ENCODE measurements around the gene FLOT1. TPM values are rescaled to one million over a fixed set of nuclear protein-coding genes. Genes with fewer than 3 reads are reported as not detected.

The FLOT1 gene
- total and polyA plus RNA-seq, 2 of the 13 experiments (the other 11 are each of a cell fraction or from before 2014, with no cell fraction given), result 82.3 to 130 TPM

DNA sequence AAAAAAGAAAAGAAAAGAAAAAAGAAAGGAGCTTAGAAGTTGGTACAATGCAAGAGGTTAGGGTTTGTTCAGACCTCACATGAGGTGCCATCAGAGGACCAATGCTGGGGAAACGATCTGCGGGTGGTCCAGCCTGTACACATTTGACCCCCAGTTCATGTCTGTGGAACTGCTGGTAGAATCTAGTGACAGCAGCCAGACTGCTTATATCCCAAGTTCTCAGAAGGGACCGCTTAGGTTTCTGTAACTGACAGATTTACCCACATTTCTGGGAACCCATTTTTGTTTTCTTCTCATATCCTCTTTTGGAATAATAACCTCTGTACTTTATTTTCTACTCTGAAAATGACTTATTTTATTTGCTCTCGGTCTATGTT lies 60.7 kb downstream of the FLOT1 start (continued):
- TF ChIP-seq, protein P1, sequence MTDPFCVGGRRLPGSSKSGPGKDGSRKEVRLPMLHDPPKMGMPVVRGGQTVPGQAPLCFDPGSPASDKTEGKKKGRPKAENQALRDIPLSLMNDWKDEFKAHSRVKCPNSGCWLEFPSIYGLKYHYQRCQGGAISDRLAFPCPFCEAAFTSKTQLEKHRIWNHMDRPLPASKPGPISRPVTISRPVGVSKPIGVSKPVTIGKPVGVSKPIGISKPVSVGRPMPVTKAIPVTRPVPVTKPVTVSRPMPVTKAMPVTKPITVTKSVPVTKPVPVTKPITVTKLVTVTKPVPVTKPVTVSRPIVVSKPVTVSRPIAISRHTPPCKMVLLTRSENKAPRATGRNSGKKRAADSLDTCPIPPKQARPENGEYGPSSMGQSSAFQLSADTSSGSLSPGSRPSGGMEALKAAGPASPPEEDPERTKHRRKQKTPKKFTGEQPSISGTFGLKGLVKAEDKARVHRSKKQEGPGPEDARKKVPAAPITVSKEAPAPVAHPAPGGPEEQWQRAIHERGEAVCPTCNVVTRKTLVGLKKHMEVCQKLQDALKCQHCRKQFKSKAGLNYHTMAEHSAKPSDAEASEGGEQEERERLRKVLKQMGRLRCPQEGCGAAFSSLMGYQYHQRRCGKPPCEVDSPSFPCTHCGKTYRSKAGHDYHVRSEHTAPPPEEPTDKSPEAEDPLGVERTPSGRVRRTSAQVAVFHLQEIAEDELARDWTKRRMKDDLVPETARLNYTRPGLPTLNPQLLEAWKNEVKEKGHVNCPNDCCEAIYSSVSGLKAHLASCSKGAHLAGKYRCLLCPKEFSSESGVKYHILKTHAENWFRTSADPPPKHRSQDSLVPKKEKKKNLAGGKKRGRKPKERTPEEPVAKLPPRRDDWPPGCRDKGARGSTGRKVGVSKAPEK (CRISPR knock-in tag; IDR thresholded peaks at IDR 0.05; ENCODE audit: borderline replicate concordance), result no peak
- TF ChIP-seq ZNF33B (CRISPR knock-in tag; IDR thresholded peaks at IDR 0.05) (no peak), CBFB (CRISPR knock-in tag; IDR thresholded peaks at IDR 0.05) (no peak)
- TF ChIP-seq, protein P2, sequence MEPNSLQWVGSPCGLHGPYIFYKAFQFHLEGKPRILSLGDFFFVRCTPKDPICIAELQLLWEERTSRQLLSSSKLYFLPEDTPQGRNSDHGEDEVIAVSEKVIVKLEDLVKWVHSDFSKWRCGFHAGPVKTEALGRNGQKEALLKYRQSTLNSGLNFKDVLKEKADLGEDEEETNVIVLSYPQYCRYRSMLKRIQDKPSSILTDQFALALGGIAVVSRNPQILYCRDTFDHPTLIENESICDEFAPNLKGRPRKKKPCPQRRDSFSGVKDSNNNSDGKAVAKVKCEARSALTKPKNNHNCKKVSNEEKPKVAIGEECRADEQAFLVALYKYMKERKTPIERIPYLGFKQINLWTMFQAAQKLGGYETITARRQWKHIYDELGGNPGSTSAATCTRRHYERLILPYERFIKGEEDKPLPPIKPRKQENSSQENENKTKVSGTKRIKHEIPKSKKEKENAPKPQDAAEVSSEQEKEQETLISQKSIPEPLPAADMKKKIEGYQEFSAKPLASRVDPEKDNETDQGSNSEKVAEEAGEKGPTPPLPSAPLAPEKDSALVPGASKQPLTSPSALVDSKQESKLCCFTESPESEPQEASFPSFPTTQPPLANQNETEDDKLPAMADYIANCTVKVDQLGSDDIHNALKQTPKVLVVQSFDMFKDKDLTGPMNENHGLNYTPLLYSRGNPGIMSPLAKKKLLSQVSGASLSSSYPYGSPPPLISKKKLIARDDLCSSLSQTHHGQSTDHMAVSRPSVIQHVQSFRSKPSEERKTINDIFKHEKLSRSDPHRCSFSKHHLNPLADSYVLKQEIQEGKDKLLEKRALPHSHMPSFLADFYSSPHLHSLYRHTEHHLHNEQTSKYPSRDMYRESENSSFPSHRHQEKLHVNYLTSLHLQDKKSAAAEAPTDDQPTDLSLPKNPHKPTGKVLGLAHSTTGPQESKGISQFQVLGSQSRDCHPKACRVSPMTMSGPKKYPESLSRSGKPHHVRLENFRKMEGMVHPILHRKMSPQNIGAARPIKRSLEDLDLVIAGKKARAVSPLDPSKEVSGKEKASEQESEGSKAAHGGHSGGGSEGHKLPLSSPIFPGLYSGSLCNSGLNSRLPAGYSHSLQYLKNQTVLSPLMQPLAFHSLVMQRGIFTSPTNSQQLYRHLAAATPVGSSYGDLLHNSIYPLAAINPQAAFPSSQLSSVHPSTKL (CRISPR knock-in tag; IDR thresholded peaks at IDR 0.05), result no peak
